ENCODE results near the gene RAD51B. TPM values are rescaled to one million over a fixed set of nuclear protein-coding genes. Genes with fewer than 3 reads are reported as not detected.

Gene RAD51B
- total RNA-seq, 1 experiment from 2014 or later = 8.5 TPM

GRCh38 chr14:68625366-68626090 is 805.9 kb downstream of the RAD51B start:
- intact Hi-C loops (cut with micrococcal nuclease; ENCODE audit: unreplicated experiment) = no loop called here
- in situ Hi-C loops (cut with HindIII; ENCODE audit: low pct_unique_long_range_greater_than_20kb, low sequenced_read_pairs) = no loop called here
- CTCF ChIA-PET = no interaction called here

DNA sequence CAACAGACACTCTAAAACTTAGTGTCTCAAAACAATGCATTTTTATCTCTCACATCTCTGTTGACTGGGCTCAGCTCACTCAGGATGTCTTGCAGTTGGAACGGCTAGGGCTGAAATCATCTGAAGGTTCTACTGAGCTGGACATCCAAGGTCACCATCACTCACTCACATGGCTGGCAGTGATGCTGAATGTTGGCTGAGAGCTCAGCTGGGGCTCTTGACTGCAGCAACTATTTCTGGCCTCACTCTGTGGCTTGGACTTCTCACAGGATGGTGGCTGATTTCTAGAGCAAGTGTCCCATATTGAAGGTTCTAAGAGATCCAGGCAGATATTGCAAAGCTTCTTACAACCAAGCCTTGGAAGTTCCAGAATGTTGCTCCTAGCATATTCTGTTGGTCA is 806.8 kb downstream of the RAD51B start:
- POLR2A ChIA-PET = no interaction called here
- no peaks in the 10 kb centered on the region for H3K9me3 ChIP-seq (ENCODE audit: control insufficient read depth, insufficient read depth, low read depth, low read length)
- H3K4me1 ChIP-seq (ENCODE audit: control insufficient read depth, insufficient read depth, low read length) = no peaks in the 10 kb centered on the region
- no peaks in the 10 kb centered on the region for H3K27me3 ChIP-seq (ENCODE audit: control insufficient read depth, insufficient read depth, low read length)
- no peak for TF ChIP-seq CTCF (IDR thresholded peaks at IDR 0.05)
- TF ChIP-seq REST (IDR thresholded peaks at IDR 0.05; ENCODE audit: insufficient read depth in 1 of 2, low read depth in 2 of 2, low read length in 1 of 2) = no peak
- no peak for TF ChIP-seq SIN3A (IDR thresholded peaks at IDR 0.05; ENCODE audit: borderline replicate concordance, insufficient read depth, low read depth, low read length)
- TF ChIP-seq TCF7L2 (IDR thresholded peaks at IDR 0.05; ENCODE audit: low read depth, low read length) = no peak
- TF ChIP-seq POLR2AphosphoS5 (IDR thresholded peaks at IDR 0.05; ENCODE audit: low read depth, low read length) = no peak
- ATAC-seq (no peak), DNase-seq (ENCODE audit: low read depth, low spot score) (no peak)
- BruUV-seq (replicated peaks) = no TSS peak
- H3K36me3 ChIP-seq (ENCODE audit: control insufficient read depth, insufficient read depth, low read length) = no peaks in the 10 kb centered on the region
- no peak overlapping the region for H3K27ac ChIP-seq (ENCODE audit: low read length)
- intact Hi-C loops (cut with micrococcal nuclease; ENCODE audit: unreplicated experiment) = no loop called here
- no peak overlapping the region for H3K4me3 ChIP-seq (ENCODE audit: low read depth in 2 of 2, low read length in 2 of 2)
- CTCF ChIA-PET = no interaction called here
- in situ Hi-C loops (cut with HindIII; ENCODE audit: low pct_unique_long_range_greater_than_20kb, low sequenced_read_pairs) = no loop called here

More at GRCh38 chr14:68625366-68626090, 805.9 kb downstream of the RAD51B start:
- H3K4me1 ChIP-seq (ENCODE audit: control insufficient read depth, insufficient read depth, low read length) = no peaks in the 10 kb centered on the region
- H3K27ac ChIP-seq (ENCODE audit: low read length) = no peak overlapping the region
- no peaks in the 10 kb centered on the region for H3K27me3 ChIP-seq (ENCODE audit: control insufficient read depth, insufficient read depth, low read length)
- BruUV-seq (replicated peaks) = no TSS peak
- no peak for DNase-seq (ENCODE audit: low read depth, low spot score)
- no peak for ATAC-seq
- no peaks in the 10 kb centered on the region for H3K36me3 ChIP-seq (ENCODE audit: control insufficient read depth, insufficient read depth, low read length)
- H3K4me3 ChIP-seq (ENCODE audit: low read depth in 2 of 2, low read length in 2 of 2) = no peak overlapping the region
- no peak for TF ChIP-seq TCF7L2 (IDR thresholded peaks at IDR 0.05; ENCODE audit: low read depth, low read length)
- no peak for TF ChIP-seq SIN3A (IDR thresholded peaks at IDR 0.05; ENCODE audit: borderline replicate concordance, insufficient read depth, low read depth, low read length)
- no peak for TF ChIP-seq POLR2AphosphoS5 (IDR thresholded peaks at IDR 0.05; ENCODE audit: low read depth, low read length)
- TF ChIP-seq REST (IDR thresholded peaks at IDR 0.05; ENCODE audit: insufficient read depth in 1 of 2, low read depth in 2 of 2, low read length in 1 of 2) = no peak
- TF ChIP-seq CTCF (IDR thresholded peaks at IDR 0.05) = no peak
- POLR2A ChIA-PET = no interaction called here
- H3K9me3 ChIP-seq (ENCODE audit: control insufficient read depth, insufficient read depth, low read depth, low read length) = no peaks in the 10 kb centered on the region
